Astrocyte (in vitro differentiated cells and primary cell): ENCODE measurements around the gene SON. TPM values are rescaled to one million over a fixed set of nuclear protein-coding genes. Genes with fewer than 3 reads are reported as not detected.

ENCODE experiments used
- DNase-seq: peaks from one replicate; pipeline ENCODE4 v3.0.0-alpha.2; 2010; ENCODE audit warnings: low read depth
- FAIRE-seq: peaks from 2 replicates; lab custom pipeline; 2011; peaks lifted over from hg19 to GRCh38; lab: Jason Lieb, UNC
- H2AFZ ChIP-seq: 2 replicates; pipeline ENCODE4 v1.6.0; 2012; ENCODE audit warnings: low read depth, low read length, inconsistent platforms
- H3K27ac ChIP-seq: 2 replicates; pipeline ENCODE4 v1.5.1; 2011; ENCODE audit warnings: low read depth, low read length, inconsistent platforms
- H3K27me3 ChIP-seq: 2 replicates; pipeline ENCODE4 v1.6.0; 2011; ENCODE audit warnings: low read length, inconsistent platforms; ENCODE audit not compliant: insufficient read depth
- H3K36me3 ChIP-seq: 2 replicates; pipeline ENCODE4 v1.5.1; 2011; ENCODE audit warnings: low read length, inconsistent platforms; ENCODE audit not compliant: insufficient read depth
- H3K4me1 ChIP-seq: 2 replicates; pipeline ENCODE4 v1.5.1; 2011; ENCODE audit warnings: low read length, inconsistent platforms; ENCODE audit not compliant: insufficient read depth
- H3K4me2 ChIP-seq: 2 replicates; pipeline ENCODE4 v1.6.0; 2012; ENCODE audit warnings: low read length, inconsistent platforms
- H3K4me3 ChIP-seq: 2 replicates; pipeline ENCODE4 v1.5.1; 2011; ENCODE audit warnings: low read depth, mild to moderate bottlenecking, low read length, inconsistent platforms; ENCODE audit not compliant: insufficient read depth
- H3K79me2 ChIP-seq: 2 replicates; pipeline ENCODE4 v1.6.0; 2012; ENCODE audit warnings: mild to moderate bottlenecking, low read length, inconsistent platforms; ENCODE audit not compliant: insufficient read depth
- H3K9ac ChIP-seq: 2 replicates; pipeline ENCODE4 v1.6.0; 2012; ENCODE audit warnings: mild to moderate bottlenecking, low read length, inconsistent platforms
- H3K9me3 ChIP-seq: 2 replicates; pipeline ENCODE4 v1.5.1; 2012; ENCODE audit warnings: low read depth, mild to moderate bottlenecking, low read length, inconsistent platforms; ENCODE audit not compliant: insufficient read depth
- H4K20me1 ChIP-seq: 2 replicates; pipeline ENCODE4 v1.6.0; 2012; ENCODE audit warnings: low read length, inconsistent platforms; ENCODE audit not compliant: insufficient read depth
- H3K27ac Mint-ChIP-seq: one replicate; pipeline ENCODE4 v1.8.0; 2021; ENCODE audit warnings: mild to moderate bottlenecking, mixed read lengths; ENCODE audit not compliant: unreplicated experiment
- H3K27me3 Mint-ChIP-seq: one replicate; pipeline ENCODE4 v1.8.0; 2021; ENCODE audit warnings: low read depth, mixed read lengths; ENCODE audit not compliant: unreplicated experiment
- H3K36me3 Mint-ChIP-seq: one replicate; pipeline ENCODE4 v1.8.0; 2021; ENCODE audit warnings: low read depth, mixed read lengths; ENCODE audit not compliant: unreplicated experiment
- H3K4me1 Mint-ChIP-seq: one replicate; pipeline ENCODE4 v1.8.0; 2021; ENCODE audit warnings: low read depth, mixed read lengths; ENCODE audit not compliant: unreplicated experiment
- H3K4me3 Mint-ChIP-seq: one replicate; pipeline ENCODE4 v1.8.0; 2021; ENCODE audit warnings: mild to moderate bottlenecking, moderate library complexity, mixed read lengths; ENCODE audit not compliant: unreplicated experiment
- H3K9me3 Mint-ChIP-seq: one replicate; pipeline ENCODE4 v1.8.0; 2021; ENCODE audit warnings: mild to moderate bottlenecking, mixed read lengths; ENCODE audit not compliant: unreplicated experiment
- EZH2 ChIP-seq: IDR thresholded peaks from 2 replicates; pipeline ENCODE4 v1.6.1; 2012; ENCODE audit warnings: mild to moderate bottlenecking, low read length, inconsistent platforms; ENCODE audit not compliant: insufficient read depth
- total RNA-seq: library from RNA; stranded (reverse); gene quantifications from 2 replicates; pipeline ENCODE4 v1.2.1, GENCODE V29; 2021
- TF ChIP-seq, protein P1 (sequence below): IDR thresholded peaks from 2 replicates; pipeline ENCODE4 v1.5.1; 2011; ENCODE audit warnings: low read depth, mild to moderate bottlenecking, inconsistent platforms, low read length, moderate library complexity; ENCODE audit not compliant: insufficient read depth

The SON gene
- total RNA-seq, 1 donor from 2014 or later: 290 TPM

DNA sequence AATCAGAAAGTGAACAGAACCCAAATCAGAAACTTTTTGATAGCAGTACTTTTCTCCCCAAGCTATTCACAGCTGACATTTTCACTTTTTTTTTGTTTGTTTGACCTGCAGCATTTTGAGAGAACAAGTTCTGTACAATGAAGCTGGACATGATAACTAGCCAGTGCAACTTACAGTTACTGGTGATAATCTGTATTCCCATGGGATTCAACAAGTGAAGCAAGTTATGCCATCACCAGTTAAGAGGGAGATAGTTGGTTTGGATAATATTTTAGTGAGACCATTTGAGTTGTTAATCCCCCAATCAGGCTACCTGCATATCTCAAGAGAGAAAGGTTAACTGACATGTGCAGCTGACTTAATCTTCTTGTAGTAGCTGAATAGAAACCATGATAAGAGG is 18.1 kb downstream of the SON start:
- no peak overlapping the region for H3K27ac ChIP-seq
- Mint-ChIP-seq H3K9me3 (no peaks in the 10 kb centered on the region), H3K27ac (no peak overlapping the region), H3K27me3 (no peaks in the 10 kb centered on the region), H3K4me3 (no peak overlapping the region), H3K36me3 (peaks cover 31% of the 10 kb centered on the region), H3K4me1 (peaks cover 6% of the 10 kb centered on the region)
- H3K4me3 ChIP-seq: no peak overlapping the region
- H3K4me1 ChIP-seq: no peaks in the 10 kb centered on the region
- no peak for FAIRE-seq
- H4K20me1 ChIP-seq: peaks cover 75% of the 10 kb centered on the region
- no peaks in the 10 kb centered on the region for H3K9me3 ChIP-seq
- no peak overlapping the region for H3K9ac ChIP-seq
- no peaks in the 10 kb centered on the region for H3K27me3 ChIP-seq
- TF ChIP-seq, protein P1, sequence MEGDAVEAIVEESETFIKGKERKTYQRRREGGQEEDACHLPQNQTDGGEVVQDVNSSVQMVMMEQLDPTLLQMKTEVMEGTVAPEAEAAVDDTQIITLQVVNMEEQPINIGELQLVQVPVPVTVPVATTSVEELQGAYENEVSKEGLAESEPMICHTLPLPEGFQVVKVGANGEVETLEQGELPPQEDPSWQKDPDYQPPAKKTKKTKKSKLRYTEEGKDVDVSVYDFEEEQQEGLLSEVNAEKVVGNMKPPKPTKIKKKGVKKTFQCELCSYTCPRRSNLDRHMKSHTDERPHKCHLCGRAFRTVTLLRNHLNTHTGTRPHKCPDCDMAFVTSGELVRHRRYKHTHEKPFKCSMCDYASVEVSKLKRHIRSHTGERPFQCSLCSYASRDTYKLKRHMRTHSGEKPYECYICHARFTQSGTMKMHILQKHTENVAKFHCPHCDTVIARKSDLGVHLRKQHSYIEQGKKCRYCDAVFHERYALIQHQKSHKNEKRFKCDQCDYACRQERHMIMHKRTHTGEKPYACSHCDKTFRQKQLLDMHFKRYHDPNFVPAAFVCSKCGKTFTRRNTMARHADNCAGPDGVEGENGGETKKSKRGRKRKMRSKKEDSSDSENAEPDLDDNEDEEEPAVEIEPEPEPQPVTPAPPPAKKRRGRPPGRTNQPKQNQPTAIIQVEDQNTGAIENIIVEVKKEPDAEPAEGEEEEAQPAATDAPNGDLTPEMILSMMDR: no peak
- no peak for TF ChIP-seq EZH2
- H3K4me2 ChIP-seq: no peak overlapping the region
- DNase-seq: no peak
- peaks cover 58% of the 10 kb centered on the region for H3K36me3 ChIP-seq
- H3K79me2 ChIP-seq: peaks cover 97% of the 10 kb centered on the region
- H2AFZ ChIP-seq: no peak overlapping the region

DNA sequence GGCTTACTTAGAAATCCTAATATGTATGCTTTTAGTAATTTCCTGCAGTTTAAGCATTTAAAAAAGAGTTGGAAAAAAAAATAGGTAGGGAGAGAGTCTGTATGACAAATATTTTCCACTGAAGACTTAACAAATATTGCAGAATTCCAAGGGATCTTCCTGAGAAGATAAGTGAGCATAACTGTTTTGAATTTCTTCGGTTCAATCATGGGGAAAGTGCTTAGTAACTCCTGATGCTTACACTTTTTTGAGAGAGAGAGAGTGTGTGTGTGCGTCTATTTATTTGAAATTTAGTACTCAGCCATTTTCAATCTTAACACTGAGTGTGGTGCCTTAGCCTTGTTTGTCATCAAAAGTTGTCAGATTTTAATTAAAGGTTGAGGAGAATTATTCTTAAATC is 18.5 kb downstream of the SON start:
- H3K4me3 Mint-ChIP-seq: no peak overlapping the region

DNA sequence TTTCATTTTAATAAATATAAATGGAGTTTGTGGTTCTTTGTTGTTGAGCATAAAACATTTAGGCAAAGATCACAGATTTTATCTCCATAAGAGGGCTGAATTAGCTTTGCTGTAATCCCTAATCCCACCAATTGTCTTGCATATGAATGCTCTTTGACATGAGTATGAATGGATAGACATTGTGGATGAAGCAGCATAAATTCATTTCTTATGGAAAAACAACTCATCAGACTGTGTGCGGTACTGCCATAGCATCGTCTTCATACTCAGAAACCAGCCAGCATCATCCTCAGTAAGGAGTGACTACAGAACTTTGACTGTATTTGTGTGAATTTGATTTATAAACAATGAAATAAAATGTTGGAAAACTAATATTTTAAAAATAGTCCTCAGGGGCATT is 19.6 kb downstream of the SON start:
- Histone ChIP-seq H3K4me3 (no peak overlapping the region), H3K36me3 (peaks cover 55% of the 10 kb centered on the region), H2AFZ (no peak overlapping the region), H3K9me3 (no peaks in the 10 kb centered on the region), H3K9ac (no peak overlapping the region), H3K4me2 (no peak overlapping the region), H3K4me1 (no peaks in the 10 kb centered on the region), H3K79me2 (peaks cover 95% of the 10 kb centered on the region), H4K20me1 (peaks cover 61% of the 10 kb centered on the region), H3K27me3 (no peaks in the 10 kb centered on the region), H3K27ac (no peak overlapping the region)
- TF ChIP-seq EZH2: no peak
- TF ChIP-seq, protein P1: no peak
- Mint-ChIP-seq H3K4me3 (no peak overlapping the region), H3K27me3 (no peaks in the 10 kb centered on the region), H3K36me3 (peaks cover 30% of the 10 kb centered on the region), H3K4me1 (peaks cover 4% of the 10 kb centered on the region), H3K27ac (no peak overlapping the region), H3K9me3 (no peaks in the 10 kb centered on the region)
- DNase-seq (no peak), FAIRE-seq (no peak)

More for the DNA sequence above, 18.5 kb downstream of the SON start:
- H3K4me3 ChIP-seq: no peak overlapping the region
- DNase-seq: peak; percentile 57
- no peak overlapping the region for H3K4me2 ChIP-seq
- peaks cover 4% of the 10 kb centered on the region for H3K4me1 Mint-ChIP-seq
- H4K20me1 ChIP-seq: peaks cover 71% of the 10 kb centered on the region
- no peaks in the 10 kb centered on the region for H3K9me3 ChIP-seq
- no peaks in the 10 kb centered on the region for H3K27me3 ChIP-seq
- H3K9ac ChIP-seq: no peak overlapping the region
- peak; percentile 50 for FAIRE-seq
- peaks cover 56% of the 10 kb centered on the region for H3K36me3 ChIP-seq
- TF ChIP-seq, protein P1: no peak
- TF ChIP-seq EZH2: no peak
- H3K9me3 Mint-ChIP-seq: no peaks in the 10 kb centered on the region
- no peaks in the 10 kb centered on the region for H3K27me3 Mint-ChIP-seq
- H3K27ac ChIP-seq: no peak overlapping the region
- no peaks in the 10 kb centered on the region for H3K4me1 ChIP-seq
- H3K36me3 Mint-ChIP-seq: peaks cover 28% of the 10 kb centered on the region
- peak overlapping the region; percentile 64 for H3K27ac Mint-ChIP-seq
- peaks cover 94% of the 10 kb centered on the region for H3K79me2 ChIP-seq
- no peak overlapping the region for H2AFZ ChIP-seq
